T-helper 1 cell treated with Interleukin-12 subunit alpha and Interleukin-12 subunit beta and Interleukin-4 antibody, amounts not matched to agents 30 ng/mL and 1 ng/mL, for 36 hours (primary cell): Measurements from ENCODE around the gene CAMK2G. TPM values are rescaled to one million over a fixed set of nuclear protein-coding genes. Genes with fewer than 3 reads are reported as not detected.

Experiments
- intact Hi-C: fragments of 100-400 bp; cut with micrococcal nuclease; formaldehyde crosslinking; loops from one replicate; pipeline ENCODE4 v1.15.1; 2024
- total RNA-seq: library from RNA; stranded (reverse); gene quantifications from 2 replicates; pipeline ENCODE4 v1.2.3, GENCODE V29; 2022

Gene CAMK2G
- total RNA-seq, 1 donor from 2014 or later = 43.0 TPM

DNA sequence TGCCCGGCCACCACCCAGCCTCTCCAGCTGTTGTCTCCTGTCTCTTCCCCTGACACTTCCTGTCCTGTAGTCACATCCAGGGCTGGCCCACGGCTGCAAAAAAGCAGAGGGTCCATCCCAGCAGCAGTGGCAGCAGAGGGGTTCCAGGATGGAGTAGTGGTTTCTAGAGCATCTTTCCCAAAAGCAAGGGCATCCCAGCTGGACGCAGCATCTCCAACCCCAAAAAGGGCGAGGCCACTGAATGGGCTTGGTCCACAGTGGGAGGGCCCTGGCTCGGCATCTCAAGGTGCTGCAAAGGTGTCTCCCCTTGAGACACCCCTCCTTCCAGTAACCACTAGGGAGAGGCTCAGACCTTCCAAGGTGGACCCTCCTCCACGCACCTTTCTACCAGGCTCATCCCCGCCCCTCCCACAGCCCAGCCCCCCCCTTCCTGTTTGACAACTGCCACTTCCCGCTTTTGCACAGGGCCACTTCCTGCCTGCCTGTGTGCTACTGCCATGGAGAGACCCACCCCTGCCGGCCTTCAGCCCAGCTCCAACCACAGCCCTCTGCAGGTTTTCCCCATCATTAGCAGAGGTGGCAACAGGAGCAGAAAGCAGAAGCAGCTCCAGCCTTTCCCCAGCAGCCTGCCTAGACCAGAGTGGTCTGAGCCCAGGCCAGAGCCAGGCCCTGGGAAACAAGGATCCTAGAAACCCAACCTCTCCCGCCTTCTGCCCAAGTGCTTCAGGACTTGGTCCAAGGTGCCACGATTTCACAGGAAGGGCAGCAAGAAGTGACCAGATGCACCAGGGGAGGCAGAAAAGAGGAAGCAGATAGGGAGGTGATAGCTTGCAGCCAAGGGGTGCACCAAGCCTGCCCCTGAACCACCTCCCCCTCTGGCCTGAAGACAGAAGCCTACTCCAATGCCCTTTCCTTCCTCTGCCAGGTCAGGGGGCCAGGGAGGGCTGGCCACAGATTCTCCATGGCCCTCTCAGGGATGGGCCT is 8.6 kb downstream of the CAMK2G start:
- intact Hi-C loops = loop anchor here (1.0 kb wide), 4 partner anchors 8 to 16 kb away; no protein-coding TSS in a partner anchor

DNA sequence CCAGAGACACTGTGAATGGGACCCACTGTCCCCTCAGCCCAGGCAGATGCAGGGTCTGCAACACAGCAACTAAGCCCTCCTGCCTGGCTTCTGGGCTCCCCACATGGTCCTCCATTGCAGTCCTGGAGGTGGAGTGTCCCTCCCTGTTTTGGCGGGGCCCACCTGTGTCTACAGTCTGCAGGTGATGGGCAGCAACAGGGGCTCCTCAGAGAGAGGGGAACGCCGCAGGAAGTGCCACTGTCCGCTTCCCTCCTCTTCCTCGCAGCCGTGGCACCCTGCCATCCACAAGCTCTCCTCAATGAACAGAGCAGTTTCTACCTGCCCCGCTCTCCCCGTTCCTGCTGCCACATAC is 9.3 kb downstream of the CAMK2G start:
- intact Hi-C loops = loop anchor here (1.0 kb wide), 3 partner anchors 10 to 16 kb away; no protein-coding TSS in a partner anchor

GRCh38 chr10:73864229-73864628 is 10.1 kb downstream of the CAMK2G start:
- intact Hi-C loops = no loop called here

GRCh38 chr10:73863039-73863817 is 11.1 kb downstream of the CAMK2G start:
- intact Hi-C loops = no loop called here

- intact Hi-C loops = no loop called here
These were observed 12.3 kb downstream of the CAMK2G start for GRCh38 chr10:73862011-73862410.

DNA sequence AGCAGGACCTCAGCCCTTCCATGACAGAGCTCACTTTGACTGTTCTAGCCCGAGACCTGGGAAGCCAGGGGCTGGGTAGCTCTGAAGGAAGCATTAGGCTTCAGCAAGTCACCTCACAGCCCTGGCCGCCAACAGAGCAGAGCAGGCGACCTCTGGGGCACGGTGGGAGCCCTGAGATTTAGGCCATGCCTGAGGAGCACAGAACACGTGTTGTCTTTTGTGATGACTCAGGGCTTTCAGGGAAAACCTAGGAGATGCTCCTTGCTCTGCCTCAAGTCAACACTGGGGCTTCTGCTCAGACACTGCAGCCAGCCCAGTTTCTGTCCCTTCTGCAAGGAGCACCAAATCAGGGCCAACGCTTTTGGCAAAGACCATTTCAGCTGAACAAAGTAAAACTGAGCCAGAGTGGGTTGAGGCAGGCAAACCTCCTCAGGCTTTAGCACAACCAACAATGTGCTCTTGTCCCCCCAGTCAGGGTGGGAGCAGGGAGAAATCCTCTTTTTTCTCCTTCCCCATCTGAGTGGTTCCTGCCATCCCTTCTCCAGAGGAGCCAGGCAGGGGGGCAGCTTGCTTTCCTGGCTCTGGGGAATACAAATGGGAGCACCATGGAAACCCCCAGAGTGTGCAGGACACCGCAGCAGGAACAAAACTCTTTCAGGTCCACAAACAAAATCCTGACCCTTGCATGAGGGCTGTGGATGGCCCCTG is 14.4 kb downstream of the CAMK2G start:
- intact Hi-C loops = no loop called here

- intact Hi-C loops = no loop called here
These were observed 14.9 kb downstream of the CAMK2G start for GRCh38 chr10:73859428-73859783.

DNA sequence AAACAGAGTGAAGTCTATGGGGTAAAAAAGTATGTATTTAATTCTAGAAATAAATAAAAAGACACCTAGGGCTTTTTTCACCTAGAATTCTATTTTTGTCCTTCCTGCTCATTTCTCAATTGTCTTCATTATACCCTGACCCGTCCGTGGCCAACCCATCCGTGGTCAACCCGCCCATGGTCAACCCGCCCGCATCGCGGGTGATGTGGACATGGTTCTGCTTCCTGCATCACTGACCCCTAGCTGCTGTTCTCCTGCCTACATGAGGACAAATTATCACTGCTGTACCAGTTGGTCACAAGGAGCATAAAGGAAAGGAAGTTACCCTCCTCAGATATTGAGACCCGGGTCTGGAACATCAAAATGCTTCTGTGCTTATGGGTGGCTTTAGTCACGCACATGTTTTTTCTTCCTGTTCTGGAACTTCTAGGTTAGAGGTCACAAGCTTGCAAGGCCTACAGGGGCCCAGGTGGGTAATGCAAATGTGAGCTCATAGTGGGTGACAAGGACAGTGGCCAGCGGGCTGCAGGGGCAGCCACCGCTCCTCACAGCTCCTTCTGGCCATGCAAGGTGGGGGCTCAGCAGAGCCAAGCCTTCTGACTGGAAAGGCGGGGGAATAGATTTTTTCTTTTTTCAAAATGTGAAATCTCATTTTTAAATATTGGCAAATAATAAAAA is 15.5 kb downstream of the CAMK2G start:
- intact Hi-C loops = no loop called here

- intact Hi-C loops = no loop called here
These were observed 16.2 kb downstream of the CAMK2G start for GRCh38 chr10:73858013-73858708.

DNA sequence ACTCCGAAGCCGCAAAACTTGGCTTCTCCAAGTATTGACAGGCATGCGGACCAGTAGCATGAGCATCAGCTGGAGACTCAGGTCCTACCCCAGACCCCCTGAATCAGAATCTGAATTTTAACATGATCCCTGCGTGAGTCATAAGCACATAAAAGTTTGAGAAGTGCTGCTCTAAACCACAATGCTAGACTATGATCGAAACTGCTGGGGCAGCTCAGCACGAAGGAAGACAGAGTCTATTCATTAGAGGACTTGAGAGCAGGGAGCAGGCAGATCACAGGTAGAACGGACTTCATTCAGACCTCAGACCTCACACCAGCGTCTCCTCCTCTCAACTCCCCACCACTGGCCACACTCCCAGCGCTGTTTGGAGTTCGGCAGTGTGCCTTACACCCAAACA is 16.9 kb downstream of the CAMK2G start:
- intact Hi-C loops = loop anchor here (1.0 kb wide), 2 partner anchors 8 to 9 kb away; no protein-coding TSS in a partner anchor

GRCh38 chr10:73856261-73856660 is 18.1 kb downstream of the CAMK2G start:
- intact Hi-C loops = no loop called here

- intact Hi-C loops = no loop called here
These were observed 18.9 kb downstream of the CAMK2G start for GRCh38 chr10:73855413-73855812.

- intact Hi-C loops = no loop called here
These were observed 20.0 kb downstream of the CAMK2G start for GRCh38 chr10:73854310-73854709.

GRCh38 chr10:73853196-73853595 is 21.2 kb downstream of the CAMK2G start:
- intact Hi-C loops = no loop called here

GRCh38 chr10:73850863-73851461 is 23.4 kb downstream of the CAMK2G start:
- intact Hi-C loops = no loop called here

- intact Hi-C loops = no loop called here
These were observed 24.1 kb downstream of the CAMK2G start for GRCh38 chr10:73850211-73850610.

- intact Hi-C loops = loop anchor here (1.0 to 10.0 kb wide), 15 partner anchors 8 to 386 kb away; partner anchors contain the start of genes ADK and VCL
These were observed 25.4 kb downstream of the CAMK2G start for GRCh38 chr10:73848821-73849489.

DNA sequence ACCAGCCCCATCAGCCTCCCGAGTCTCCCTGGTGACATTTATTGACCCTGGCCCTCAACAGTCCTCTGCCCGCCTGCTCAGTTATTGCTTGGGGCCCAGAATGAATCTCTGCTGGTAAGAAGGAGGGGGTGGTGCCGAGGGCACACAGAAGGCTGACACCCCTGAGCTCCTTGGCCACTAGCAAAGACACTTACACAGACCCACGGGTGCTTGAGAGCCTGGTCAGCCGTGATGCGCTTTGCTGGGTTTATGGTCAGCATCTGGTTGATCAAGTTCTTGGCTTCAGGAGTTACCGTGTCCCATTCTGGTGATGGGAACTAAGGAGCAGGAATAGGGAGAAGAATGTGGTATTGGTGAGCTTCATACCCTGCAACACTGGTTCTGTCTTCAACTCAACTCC is 27.3 kb downstream of the CAMK2G start:
- intact Hi-C loops = loop anchor here (10.0 kb wide), 1 partner anchor 388 kb away; no protein-coding TSS in a partner anchor

DNA sequence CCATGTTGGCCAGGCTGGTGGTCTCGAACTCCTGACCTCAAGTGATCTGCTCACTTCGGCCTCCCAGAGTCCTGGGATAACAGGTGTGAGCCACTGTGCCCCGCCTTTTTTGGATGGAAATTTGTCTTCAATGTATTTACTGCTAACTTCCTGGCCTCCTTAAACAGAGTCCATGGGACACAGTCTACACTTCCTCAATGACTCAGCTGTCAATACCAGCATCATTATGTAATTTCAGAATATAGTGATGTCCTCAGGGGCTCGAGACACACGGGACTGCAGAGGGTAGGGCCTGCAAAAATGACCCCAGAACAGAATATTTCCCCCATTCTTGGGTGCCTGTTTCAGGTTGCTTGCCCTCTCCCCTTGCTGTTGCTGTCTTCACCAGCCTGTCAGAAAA is 31.1 kb downstream of the CAMK2G start:
- intact Hi-C loops = loop anchor here (10.0 kb wide), 1 partner anchor 392 kb away; no protein-coding TSS in a partner anchor
